Neural cell (in vitro differentiated cells): ENCODE results near the gene PRKAB2. TPM values are rescaled to one million over a fixed set of nuclear protein-coding genes. Genes with fewer than 3 reads are reported as not detected.

ENCODE experiments used
- H2AFZ ChIP-seq: fragments of 200-600, 300-800 bp; sonication (generic), shearing (Covaris generic); 2 replicates; pipeline ENCODE4 v1.6.0; 2014; ENCODE audit warnings: low read depth, mild to moderate bottlenecking, antibody characterized with exemption, low read length, moderate library complexity
- H3F3A ChIP-seq: fragments of 200-600 bp; shearing (Covaris generic); 2 replicates; pipeline ENCODE4 v1.6.1; 2016; ENCODE audit warnings: mild to moderate bottlenecking, moderate library complexity, mixed read lengths, antibody characterized with exemption, low read length; ENCODE audit not compliant: insufficient read depth, poor library complexity, severe bottlenecking
- H3K27ac ChIP-seq: fragments of 200-600, 300-800 bp; sonication (generic), shearing (Covaris generic); 2 replicates; pipeline ENCODE4 v1.5.1; 2014; ENCODE audit warnings: mild to moderate bottlenecking, low read length, moderate library complexity
- H3K27me3 ChIP-seq: fragments of 300-800, 200-600 bp; sonication (generic), shearing (Covaris generic); 2 replicates; pipeline ENCODE4 v1.6.0; 2014; ENCODE audit warnings: mild to moderate bottlenecking, low read depth, low read length, moderate library complexity; ENCODE audit not compliant: insufficient read depth
- H3K36me3 ChIP-seq: fragments of 300-800, 200-600 bp; sonication (generic), shearing (Covaris generic); 2 replicates; pipeline ENCODE4 v1.5.1; 2014; ENCODE audit warnings: mild to moderate bottlenecking, antibody characterized with exemption, low read length, moderate library complexity; ENCODE audit not compliant: insufficient read depth
- H3K4me2 ChIP-seq: fragments of 300-800, 200-600 bp; sonication (generic), shearing (Covaris generic); 2 replicates; pipeline ENCODE4 v1.6.0; 2014; ENCODE audit warnings: mild to moderate bottlenecking, low read length
- H3K4me3 ChIP-seq: fragments of 300-800, 200-600 bp; sonication (generic), shearing (Covaris generic); 2 replicates; pipeline ENCODE4 v1.5.1; 2014; ENCODE audit warnings: mild to moderate bottlenecking, low read length, moderate library complexity
- H3K79me2 ChIP-seq: fragments of 200-600 bp; shearing (Covaris generic); replicated peaks from 2 replicates; pipeline ENCODE4 v1.6.0; 2014; ENCODE audit warnings: mild to moderate bottlenecking, low read length, moderate library complexity; ENCODE audit not compliant: insufficient read depth
- H3K9ac ChIP-seq: fragments of 300-800, 200-600 bp; sonication (generic), shearing (Covaris generic); 2 replicates; pipeline ENCODE4 v1.6.1; 2016; ENCODE audit warnings: mild to moderate bottlenecking, low read length, mixed read lengths
- H3K9me2 ChIP-seq: fragments of 200-600 bp; shearing (Covaris generic); 2 replicates; pipeline ENCODE4 v1.6.1; 2016; ENCODE audit warnings: mild to moderate bottlenecking, low read length, mixed read lengths; ENCODE audit not compliant: insufficient read depth
- H3K9me3 ChIP-seq: fragments of 200-600, 300-800 bp; sonication (generic), shearing (Covaris generic); 2 replicates; pipeline ENCODE4 v1.6.1; 2016; ENCODE audit warnings: mild to moderate bottlenecking, mixed run types, low read length, moderate library complexity, mixed read lengths
- H4K20me1 ChIP-seq: fragments of 200-600 bp; shearing (Covaris generic); 2 replicates; pipeline ENCODE4 v1.6.1; 2016; ENCODE audit warnings: mild to moderate bottlenecking, mixed run types; ENCODE audit not compliant: insufficient read depth
- EP300 ChIP-seq: fragments of 450-650 bp; conservative IDR thresholded peaks from 2 replicates; pipeline ENCODE4 v1.6.1; 2014; ENCODE audit warnings: antibody characterized with exemption, mild to moderate bottlenecking, moderate library complexity; ENCODE audit not compliant: poor library complexity, severe bottlenecking
- EZH2 ChIP-seq: fragments of 200-600, 300-800 bp; shearing (Covaris generic), sonication (generic); IDR thresholded peaks from 2 replicates; pipeline ENCODE4 v1.6.1; 2014; ENCODE audit warnings: antibody characterized with exemption, low read length, borderline replicate concordance, mild to moderate bottlenecking; ENCODE audit not compliant: insufficient read depth, poor library complexity, severe bottlenecking
- MXI1 ChIP-seq: fragments of 450-650 bp; conservative IDR thresholded peaks from 2 replicates; pipeline ENCODE4 v1.6.1; 2014; ENCODE audit warnings: antibody characterized with exemption, mild to moderate bottlenecking; ENCODE audit not compliant: poor library complexity, severe bottlenecking
- SMC3 ChIP-seq: fragments of 450-650 bp; conservative IDR thresholded peaks from 2 replicates; pipeline ENCODE4 v1.6.1; 2014; ENCODE audit warnings: antibody characterized with exemption, mild to moderate bottlenecking, moderate library complexity; ENCODE audit not compliant: poor library complexity
- TAF1 ChIP-seq: IDR thresholded peaks from 2 replicates; pipeline ENCODE4 v1.6.1; 2012; ENCODE audit warnings: low read depth
- polyA plus RNA-seq: library from polyadenylated mRNA; depleted of rRNA; stranded (reverse); fragments of >200 nt; gene quantifications from 2 replicates; pipeline ENCODE4 v1.2.3, GENCODE V29; 2014
- TF ChIP-seq, protein P1 (sequence below): IDR thresholded peaks from 2 replicates; pipeline ENCODE4 v1.6.1; 2012; ENCODE audit warnings: borderline replicate concordance
- TF ChIP-seq, protein P2 (sequence below): fragments of 450-650 bp; IDR thresholded peaks from 2 replicates; pipeline ENCODE4 v1.5.1; 2014; ENCODE audit warnings: antibody characterized with exemption, mild to moderate bottlenecking, moderate library complexity; ENCODE audit not compliant: poor library complexity, severe bottlenecking

The PRKAB2 gene
- polyA plus RNA-seq, 1 donor from 2014 or later = 39.9 TPM

DNA sequence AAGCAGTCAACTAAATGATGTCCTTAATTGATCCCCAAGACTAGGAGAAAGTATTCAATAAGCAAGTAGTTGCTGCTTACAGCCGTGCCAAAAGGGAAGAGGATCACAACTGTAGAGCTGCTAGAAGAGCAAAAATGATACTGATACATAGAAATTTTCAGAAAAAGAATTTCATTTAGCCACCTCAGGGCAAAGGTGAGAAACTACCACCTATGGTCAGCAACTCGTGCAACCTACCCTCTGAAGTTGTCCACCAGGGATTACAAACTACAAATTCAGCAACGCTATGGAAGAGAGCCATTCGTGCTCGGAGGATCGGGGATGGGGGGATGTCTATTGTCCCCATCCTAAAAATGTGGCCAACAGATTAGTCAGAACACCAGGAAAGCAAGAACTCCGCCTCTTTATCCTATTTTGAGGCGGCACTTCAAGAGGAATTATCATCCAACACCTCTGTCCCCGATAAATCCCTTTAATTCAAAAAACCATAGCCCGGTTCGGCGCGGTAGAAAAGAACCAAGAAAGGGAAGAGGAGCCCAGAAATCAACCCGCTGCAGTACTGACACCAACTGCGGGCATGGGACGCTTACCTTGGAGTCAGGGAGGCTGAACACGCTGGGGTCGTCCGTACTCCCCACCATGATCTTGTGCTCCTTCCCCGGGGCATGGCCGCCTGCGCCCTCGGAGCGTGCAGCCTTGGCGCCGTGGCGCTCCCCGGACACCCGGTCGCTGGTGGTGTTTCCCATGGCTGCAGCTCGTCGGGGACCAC lies 687 bp downstream of the PRKAB2 start:
- H3K27ac ChIP-seq = peak overlapping the region; percentile 70
- TF ChIP-seq MXI1 = peak; percentile 31
- no peak for TF ChIP-seq TAF1
- TF ChIP-seq EZH2 = no peak
- TF ChIP-seq EP300 = no peak
- peak overlapping the region; percentile 77 for H3K9ac ChIP-seq
- peak overlapping the region; percentile 87 for H3K4me3 ChIP-seq
- H3K27me3 ChIP-seq = no peaks in the 10 kb centered on the region
- H3F3A ChIP-seq = no peaks in the 10 kb centered on the region
- peak overlapping the region; percentile 70 for H3K4me2 ChIP-seq
- H3K9me3 ChIP-seq = no peaks in the 10 kb centered on the region
- H3K9me2 ChIP-seq = no peaks in the 10 kb centered on the region
- no peaks in the 10 kb centered on the region for H4K20me1 ChIP-seq
- H3K79me2 ChIP-seq = peaks cover 11% of the 10 kb centered on the region
- H2AFZ ChIP-seq = peak overlapping the region; percentile 57
- no peaks in the 10 kb centered on the region for H3K36me3 ChIP-seq

DNA sequence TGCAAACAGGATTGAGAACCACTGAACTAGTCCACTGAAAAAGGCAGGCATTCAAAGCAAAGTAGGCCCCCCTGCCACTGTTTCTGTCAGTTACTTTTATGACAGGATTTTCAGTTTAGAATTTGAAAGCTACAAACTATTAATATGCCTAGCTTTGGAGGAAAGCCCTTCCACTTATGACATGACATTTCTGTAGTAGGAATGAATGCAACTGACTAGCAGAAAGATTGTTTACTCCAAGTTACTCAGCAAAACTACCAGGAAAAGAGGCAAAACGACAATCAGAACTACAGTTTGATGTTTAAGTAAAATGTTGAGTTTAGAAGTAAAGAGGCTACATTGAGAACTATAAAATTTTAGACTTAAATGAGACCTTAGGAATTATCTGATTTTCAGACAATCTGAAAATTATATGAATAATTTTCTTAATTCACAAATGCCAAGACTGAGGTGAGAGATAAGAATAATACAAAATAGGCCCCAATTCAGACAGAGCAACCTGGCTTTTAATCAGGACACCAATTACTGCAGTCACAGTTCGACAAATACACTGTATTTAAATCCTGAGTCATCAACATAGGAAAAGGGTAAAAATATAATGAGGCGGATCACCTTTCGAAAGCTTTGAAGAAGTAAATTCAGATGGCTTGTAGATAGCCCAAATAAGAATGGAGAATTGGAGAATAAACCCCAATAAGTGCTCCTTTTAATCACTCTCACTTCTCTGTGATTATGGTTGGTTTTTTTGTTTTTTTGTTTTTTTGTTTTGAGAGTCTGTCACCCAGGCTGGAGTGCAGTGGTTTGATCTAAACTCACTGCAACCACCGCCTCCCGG lies 2.2 kb downstream of the PRKAB2 start:
- Histone ChIP-seq H2AFZ (no peak overlapping the region), H3K79me2 (peaks cover 11% of the 10 kb centered on the region), H3K36me3 (no peaks in the 10 kb centered on the region), H3K9me2 (no peaks in the 10 kb centered on the region), H3F3A (no peaks in the 10 kb centered on the region), H3K9ac (no peak overlapping the region), H3K27me3 (no peaks in the 10 kb centered on the region), H4K20me1 (no peaks in the 10 kb centered on the region), H3K9me3 (no peaks in the 10 kb centered on the region), H3K4me3 (peak overlapping the region; percentile 87), H3K27ac (no peak overlapping the region), H3K4me2 (peak overlapping the region; percentile 20)
- TF ChIP-seq, protein P1, sequence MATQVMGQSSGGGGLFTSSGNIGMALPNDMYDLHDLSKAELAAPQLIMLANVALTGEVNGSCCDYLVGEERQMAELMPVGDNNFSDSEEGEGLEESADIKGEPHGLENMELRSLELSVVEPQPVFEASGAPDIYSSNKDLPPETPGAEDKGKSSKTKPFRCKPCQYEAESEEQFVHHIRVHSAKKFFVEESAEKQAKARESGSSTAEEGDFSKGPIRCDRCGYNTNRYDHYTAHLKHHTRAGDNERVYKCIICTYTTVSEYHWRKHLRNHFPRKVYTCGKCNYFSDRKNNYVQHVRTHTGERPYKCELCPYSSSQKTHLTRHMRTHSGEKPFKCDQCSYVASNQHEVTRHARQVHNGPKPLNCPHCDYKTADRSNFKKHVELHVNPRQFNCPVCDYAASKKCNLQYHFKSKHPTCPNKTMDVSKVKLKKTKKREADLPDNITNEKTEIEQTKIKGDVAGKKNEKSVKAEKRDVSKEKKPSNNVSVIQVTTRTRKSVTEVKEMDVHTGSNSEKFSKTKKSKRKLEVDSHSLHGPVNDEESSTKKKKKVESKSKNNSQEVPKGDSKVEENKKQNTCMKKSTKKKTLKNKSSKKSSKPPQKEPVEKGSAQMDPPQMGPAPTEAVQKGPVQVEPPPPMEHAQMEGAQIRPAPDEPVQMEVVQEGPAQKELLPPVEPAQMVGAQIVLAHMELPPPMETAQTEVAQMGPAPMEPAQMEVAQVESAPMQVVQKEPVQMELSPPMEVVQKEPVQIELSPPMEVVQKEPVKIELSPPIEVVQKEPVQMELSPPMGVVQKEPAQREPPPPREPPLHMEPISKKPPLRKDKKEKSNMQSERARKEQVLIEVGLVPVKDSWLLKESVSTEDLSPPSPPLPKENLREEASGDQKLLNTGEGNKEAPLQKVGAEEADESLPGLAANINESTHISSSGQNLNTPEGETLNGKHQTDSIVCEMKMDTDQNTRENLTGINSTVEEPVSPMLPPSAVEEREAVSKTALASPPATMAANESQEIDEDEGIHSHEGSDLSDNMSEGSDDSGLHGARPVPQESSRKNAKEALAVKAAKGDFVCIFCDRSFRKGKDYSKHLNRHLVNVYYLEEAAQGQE = no peak
- TF ChIP-seq EZH2 (no peak), EP300 (no peak), SMC3 (no peak)
- TF ChIP-seq, protein P2, sequence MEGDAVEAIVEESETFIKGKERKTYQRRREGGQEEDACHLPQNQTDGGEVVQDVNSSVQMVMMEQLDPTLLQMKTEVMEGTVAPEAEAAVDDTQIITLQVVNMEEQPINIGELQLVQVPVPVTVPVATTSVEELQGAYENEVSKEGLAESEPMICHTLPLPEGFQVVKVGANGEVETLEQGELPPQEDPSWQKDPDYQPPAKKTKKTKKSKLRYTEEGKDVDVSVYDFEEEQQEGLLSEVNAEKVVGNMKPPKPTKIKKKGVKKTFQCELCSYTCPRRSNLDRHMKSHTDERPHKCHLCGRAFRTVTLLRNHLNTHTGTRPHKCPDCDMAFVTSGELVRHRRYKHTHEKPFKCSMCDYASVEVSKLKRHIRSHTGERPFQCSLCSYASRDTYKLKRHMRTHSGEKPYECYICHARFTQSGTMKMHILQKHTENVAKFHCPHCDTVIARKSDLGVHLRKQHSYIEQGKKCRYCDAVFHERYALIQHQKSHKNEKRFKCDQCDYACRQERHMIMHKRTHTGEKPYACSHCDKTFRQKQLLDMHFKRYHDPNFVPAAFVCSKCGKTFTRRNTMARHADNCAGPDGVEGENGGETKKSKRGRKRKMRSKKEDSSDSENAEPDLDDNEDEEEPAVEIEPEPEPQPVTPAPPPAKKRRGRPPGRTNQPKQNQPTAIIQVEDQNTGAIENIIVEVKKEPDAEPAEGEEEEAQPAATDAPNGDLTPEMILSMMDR = no peak
